ENCODE measurements around the gene STK32B.

GRCh38 chr4:5478697-5479096, 427.4 kb downstream of the STK32B start:
- no peak for TF ChIP-seq SP1 (IDR thresholded peaks at IDR 0.05)
- TF ChIP-seq, protein P1, sequence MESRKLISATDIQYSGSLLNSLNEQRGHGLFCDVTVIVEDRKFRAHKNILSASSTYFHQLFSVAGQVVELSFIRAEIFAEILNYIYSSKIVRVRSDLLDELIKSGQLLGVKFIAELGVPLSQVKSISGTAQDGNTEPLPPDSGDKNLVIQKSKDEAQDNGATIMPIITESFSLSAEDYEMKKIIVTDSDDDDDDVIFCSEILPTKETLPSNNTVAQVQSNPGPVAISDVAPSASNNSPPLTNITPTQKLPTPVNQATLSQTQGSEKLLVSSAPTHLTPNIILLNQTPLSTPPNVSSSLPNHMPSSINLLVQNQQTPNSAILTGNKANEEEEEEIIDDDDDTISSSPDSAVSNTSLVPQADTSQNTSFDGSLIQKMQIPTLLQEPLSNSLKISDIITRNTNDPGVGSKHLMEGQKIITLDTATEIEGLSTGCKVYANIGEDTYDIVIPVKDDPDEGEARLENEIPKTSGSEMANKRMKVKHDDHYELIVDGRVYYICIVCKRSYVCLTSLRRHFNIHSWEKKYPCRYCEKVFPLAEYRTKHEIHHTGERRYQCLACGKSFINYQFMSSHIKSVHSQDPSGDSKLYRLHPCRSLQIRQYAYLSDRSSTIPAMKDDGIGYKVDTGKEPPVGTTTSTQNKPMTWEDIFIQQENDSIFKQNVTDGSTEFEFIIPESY (IDR thresholded peaks at IDR 0.05) = no peak

All from liver (tissue), 2 donors.